GM18858 (cell line): Measurements from ENCODE around the gene SLC33A1.
"Not testable (repeated sequence)": the region's sequence is repeated elsewhere in the genome, so short reads cannot be mapped to it uniquely, and the experiment has no call there.

Experiments used
- ATAC-seq: cut with Tn5 transposase; IDR thresholded peaks from one replicate; pipeline ENCODE4 v1.9.1; 2021; ENCODE audit not compliant: unreplicated experiment

The SLC33A1 gene

DNA sequence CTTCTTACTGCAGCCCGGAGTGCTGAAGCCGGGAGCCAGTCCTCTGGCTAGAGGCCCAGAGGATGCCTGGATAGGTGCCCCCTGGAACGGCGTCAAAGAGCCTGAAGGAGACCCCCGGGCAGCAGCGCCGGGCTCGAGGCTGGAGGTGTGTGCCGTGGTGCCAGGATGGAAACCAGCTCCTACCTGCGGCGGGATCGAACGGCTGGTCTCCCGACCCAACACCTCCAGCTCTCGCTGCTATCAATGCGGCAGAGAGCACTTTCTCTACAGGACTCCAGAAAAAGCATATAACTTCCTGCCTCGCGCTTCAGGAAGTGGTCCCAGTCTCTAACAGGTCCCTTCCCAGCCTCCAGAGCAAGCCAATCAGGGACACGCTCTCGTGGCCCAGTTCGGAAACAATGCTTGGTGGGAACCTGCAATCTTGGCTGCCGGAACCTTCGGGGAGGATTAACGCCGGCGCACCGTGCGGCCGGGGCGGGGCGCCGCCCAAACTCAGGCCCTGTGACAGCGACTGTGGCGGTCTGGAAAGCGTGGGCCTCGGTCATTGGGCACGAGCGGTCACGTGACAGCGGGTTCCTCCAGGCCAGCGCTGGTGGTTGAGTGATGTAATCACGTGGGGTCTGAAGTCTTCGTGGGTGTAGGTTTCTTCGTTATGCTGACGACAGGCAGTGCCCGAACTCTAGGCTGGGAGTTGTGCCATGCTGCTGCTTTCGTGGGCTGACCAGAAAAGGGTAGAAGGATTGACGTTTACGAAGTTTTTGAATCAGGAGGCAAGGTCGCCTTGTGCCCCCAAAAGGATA, at the start of gene SLC33A1:
TSS of gene SLC33A1 (minus strand) at position 287 of the 800 bp plus-strand sequence. CDS start 430 bp downstream, outside the sequence.
- ATAC-seq: peak; percentile 94

DNA sequence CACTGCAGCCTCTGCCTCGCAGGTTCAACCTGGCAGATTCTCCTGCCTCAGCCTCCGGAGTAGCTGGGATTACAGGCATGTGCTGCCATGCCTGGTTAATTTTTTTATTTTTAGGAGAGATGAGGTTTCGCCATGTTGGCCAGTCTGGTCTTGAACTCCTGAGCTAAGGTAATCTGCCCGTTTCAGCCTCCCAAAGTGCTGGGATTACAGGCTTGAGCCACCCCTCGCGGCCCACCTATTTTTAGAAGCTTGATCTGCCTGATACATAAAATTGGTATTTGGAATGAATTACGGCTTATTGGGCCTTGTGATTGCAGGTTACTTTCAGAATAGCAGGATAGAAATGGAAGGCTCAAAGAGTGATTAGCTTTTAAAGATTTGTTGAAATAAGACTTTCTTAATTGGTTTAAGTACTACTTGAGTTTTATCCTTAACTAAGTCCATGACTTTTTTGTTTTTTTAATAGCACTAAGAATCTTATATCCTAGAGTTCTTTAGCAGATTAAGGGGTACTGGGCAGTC, 41.2 kb upstream of the SLC33A1 start:
- ATAC-seq: no peak

DNA sequence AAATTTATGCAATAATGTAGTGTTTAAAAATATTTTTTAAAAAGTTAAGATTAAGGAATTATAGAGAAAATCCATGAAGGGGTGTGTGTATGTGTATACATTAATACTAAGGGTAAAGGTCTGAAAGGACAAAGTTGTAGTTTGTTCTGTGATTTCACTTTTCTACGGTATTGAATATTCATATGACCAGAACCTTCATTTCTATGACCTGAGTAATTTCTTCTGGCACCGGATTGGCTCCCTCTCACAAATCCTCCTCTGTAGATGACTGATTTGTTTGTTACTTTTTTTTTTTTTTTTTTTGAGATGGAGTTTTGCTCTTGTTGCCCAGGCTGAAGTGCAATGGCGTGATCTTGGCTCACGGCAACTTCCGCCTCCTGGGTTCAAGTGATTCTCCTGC, 37.1 kb upstream of the SLC33A1 start:
- ATAC-seq: no peak

- ATAC-seq: peak; percentile 54
Observed at GRCh38 chr3:155890671-155891190, 36.5 kb upstream of the SLC33A1 start.

DNA sequence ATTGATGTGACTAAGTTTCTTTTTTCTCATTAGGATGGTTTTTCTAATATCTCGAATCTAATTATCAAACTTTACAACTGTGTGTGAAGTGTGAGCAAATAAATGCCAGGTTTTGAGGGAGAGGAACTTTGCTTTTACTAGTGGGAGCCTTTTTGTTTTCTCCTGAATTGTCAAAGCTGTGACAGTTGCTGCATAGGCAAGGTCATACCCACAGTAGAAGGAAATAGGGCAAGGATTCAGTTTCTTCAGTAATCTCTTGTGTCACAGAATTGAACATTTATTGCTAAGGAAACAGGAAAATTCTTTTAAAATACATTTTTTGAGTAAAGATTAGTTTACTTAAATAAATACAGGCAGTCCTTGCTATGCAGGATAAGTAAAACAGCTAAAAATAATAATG, 35.7 kb upstream of the SLC33A1 start:
- no peak for ATAC-seq

- no peak for ATAC-seq
Observed at GRCh38 chr3:155889212-155889611, 35.0 kb upstream of the SLC33A1 start.

DNA sequence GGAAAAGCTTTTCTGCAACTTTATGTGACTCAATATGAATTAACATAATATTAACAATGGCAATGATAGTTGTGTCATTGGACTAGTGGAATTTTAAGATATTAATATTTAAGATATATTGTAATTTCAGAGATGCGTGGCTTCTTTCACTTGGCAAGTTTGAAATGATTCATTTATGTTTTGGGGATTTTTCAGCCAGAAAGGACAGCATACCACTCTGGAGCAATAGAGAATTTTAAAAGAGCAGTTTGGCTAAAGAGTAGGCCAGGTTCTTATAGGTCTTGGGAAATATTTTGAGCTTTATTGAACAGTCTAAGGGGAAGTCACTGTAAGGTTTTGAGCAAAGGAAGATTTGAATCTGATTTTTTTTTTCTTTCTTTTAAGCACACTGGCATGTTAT, 32.7 kb upstream of the SLC33A1 start:
- no peak for ATAC-seq

- ATAC-seq: not testable (repeated sequence)
Observed at GRCh38 chr3:155886348-155886747, 32.1 kb upstream of the SLC33A1 start.

GRCh38 chr3:155885292-155885691, 31.1 kb upstream of the SLC33A1 start:
- ATAC-seq: no peak

- ATAC-seq: no peak
Observed at GRCh38 chr3:155884292-155884691, 30.1 kb upstream of the SLC33A1 start.

DNA sequence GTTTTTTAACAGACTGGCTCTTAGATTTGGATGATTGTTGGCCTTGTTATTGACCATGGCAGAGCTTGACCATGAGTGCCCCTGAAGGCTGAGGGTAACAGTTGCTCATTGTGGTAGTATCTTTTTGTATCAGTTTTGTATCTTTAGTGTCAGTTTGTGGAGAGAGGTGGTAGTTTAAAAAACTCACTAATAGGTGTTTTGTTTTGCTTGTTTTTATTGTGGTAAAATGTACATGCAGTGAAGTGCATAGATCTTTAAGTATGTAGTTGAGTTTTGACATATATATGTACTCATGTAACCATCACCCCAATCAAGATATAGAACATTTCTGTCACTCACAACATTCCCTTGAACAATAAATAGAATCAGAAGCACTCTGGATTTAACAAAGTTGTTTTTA, 26.1 kb upstream of the SLC33A1 start:
- no peak for ATAC-seq

- no peak for ATAC-seq
Observed at GRCh38 chr3:155876503-155876902, 22.3 kb upstream of the SLC33A1 start.

DNA sequence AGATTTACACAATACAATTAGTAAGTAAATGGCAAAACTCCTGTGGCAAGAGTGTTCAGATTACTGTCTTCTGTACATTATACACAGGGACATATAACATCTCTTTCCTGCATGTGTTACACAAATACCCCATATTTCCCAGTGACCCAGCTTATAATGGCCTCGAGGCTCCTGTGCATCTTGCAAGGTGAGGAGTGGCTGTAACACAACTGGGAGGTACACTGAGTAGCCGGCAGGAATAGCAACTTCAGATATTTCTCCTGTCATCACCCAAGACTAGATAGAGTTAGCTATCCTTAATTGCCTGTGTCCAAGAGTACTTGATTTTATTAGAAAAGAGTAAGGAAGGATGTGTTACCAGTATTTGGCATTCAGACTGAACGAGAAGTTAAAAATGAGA, 21.8 kb upstream of the SLC33A1 start:
- no peak for ATAC-seq

DNA sequence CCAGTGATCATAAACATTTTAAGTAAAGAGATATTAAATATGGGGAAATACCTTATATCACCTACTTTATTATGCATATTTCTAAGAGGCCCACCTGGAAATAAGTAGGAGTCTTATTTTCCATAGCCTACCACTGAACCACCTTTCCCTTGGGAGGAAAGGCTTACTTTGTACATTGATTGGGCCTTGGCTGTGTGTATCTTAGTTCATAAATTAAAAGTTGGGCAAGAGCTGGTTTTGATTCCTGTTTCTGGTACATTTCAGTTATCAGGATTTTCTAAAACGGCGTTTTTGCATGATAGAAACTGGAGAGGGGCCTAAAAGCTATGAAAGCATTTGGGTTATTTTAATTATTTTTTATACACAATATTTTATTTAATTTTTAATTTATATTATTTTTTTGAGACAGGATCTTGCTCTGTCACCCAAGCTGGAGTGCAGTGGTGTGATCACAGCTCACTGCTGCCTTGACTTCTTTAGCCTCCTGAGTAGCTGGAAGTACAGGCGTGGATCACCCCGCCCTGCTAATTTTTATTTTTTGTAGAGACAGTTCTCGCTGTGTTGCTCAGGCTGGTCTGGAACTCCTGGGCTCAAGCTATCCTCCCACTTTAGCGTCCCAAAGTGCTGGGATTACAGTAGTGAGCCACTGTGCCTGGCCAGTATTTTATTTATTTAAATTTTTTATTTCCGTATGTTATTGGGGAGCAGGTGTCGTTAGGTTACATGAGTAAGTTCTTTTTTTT, 18.8 kb upstream of the SLC33A1 start:
- no peak for ATAC-seq

GRCh38 chr3:155871746-155872158, 17.5 kb upstream of the SLC33A1 start:
- no peak for ATAC-seq

DNA sequence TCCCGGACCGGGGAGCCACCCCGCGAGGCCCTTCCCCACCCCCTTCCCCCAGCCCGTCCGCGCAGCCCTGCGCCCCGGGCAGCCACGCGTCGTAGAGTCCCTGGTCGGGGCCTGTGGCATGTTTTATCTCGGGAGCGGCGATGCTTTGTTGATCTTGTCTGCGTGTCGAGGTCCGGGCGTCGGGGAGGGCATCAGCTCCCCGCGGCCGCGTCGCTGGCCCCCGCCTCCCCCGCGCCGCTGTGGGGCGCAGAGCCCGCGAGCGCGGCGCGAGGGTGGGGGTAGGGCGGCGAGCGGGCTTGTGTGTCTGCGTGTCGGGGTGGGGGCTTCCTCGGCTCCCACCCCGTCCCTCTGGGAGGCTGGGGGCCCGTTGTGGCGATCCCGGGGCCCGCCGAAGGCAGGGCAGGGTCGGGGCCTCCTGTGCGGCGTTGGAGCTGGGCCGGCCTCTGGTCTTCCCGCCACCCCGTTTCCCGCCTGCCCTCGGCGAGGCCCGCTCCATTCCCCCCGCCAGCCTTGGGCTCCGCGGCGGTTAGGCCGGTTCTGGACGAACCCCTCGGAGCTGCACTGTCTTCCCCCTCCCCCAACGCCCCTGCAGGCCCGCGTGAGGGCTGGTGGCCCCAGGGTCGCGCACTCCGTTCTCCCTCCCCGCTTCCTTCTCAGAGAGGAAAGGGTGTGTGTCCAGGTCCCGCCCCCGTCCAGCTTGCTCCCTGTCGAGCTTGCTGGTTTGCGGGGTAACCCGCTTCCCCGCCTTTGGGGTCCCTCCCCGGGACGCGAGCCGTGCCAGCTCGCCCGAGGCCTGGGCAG, 16.9 kb upstream of the SLC33A1 start:
- ATAC-seq: no peak

DNA sequence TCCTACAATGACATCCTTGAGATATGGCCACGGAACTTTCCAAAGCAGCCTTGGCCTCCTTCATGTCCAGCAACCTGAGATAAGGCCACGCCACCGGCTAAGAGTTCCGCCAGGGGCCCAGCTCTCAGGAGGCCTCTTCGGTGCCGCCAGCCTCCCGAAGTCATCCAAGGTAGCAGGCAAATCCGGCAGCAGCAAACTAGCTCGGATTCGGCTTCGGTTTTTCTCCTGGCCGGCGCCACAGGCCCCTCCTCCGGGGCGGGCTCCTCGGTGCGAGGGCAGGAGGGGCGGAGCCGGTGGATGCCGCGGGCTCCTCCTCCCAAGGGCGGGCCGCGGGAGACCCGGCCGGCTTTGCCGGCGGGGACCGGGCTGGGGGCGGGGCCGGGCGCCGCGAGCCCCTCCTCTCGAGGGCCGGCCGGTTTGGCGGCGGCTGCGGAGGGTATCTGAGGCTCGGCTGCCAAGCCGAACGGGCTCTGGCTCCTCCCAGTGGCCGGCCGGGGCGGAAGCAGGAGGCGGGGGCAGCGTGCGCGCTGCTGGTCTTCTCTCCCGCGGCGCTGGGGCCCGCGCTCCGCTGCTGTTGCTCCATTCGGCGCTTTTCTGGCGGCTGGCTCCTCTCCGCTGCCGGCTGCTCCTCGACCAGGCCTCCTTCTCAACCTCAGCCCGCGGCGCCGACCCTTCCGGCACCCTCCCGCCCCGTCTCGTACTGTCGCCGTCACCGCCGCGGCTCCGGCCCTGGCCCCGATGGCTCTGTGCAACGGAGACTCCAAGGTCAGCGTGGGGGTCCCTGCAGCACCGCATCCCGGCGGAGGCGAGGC, 16.1 kb upstream of the SLC33A1 start, which contains the start of gene GMPS:
TSS of gene GMPS (plus strand) at position 518 of the 812 bp plus-strand sequence. CDS start at position 739, 221 bp downstream.
- ATAC-seq: peak; percentile 90

DNA sequence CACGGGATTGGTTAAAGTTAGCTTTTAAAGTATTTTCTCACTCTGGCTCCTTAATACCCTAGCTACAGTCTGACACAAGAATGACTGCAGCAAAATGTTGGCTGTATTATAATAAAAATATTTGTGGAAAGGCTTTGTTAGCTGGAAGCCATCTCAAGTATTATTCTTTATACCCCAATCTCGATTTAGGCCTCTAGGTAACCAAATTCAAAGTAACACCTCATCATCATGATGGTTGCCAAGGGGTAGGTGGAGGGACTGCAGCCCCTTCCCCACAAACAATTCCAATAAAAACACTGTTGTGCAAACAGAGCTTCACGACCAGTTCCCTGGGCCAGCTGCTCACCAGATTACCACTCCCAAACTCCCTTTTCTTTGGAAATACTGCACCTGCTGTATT, 15.5 kb upstream of the SLC33A1 start:
- ATAC-seq: no peak

DNA sequence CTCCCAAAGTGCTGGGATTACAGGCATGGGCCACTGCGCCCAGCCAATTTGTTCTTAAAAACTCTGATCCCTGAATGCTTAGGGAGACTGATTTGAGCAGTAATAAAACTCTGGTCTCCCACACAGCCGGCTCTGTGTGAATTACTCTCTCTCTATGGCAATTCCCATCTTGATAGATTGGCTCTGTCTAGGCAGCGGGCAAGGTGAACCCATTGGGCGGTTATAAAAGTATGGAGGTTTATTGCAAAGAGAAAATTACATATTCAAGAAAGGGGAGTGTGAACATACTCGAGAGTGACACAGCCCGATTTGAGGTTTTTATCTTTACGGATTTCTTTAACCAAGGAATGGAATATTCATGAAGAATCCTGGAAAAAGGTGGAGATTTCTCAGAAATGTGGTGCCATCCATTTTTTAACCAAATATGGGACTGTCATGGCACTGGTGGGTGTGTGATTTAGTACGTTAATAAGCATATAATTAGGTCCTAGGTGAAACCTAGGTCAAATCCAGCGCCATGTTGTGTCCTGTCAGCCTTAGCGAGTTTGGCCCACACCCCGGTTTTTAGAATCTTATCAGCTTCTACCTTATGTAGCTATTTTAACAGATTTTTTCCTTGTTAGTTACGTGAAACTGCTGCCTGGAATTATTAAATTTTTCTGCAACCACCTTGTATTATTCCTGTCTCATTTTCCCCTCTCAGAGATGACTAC, 9.0 kb upstream of the SLC33A1 start:
- no peak for ATAC-seq
